Dedifferentiated amniotic fluid mesenchymal stem cell (primary cell): ENCODE results near the gene ANKRD42.
"Not testable (repeated sequence)": the region's sequence is repeated elsewhere in the genome, so short reads cannot be mapped to it uniquely, and the experiment has no call there.

Source experiments
- DNase-seq: peaks from one replicate; pipeline ENCODE4 v3.0.0-alpha.2; 2016; ENCODE audit errors: extremely low spot score

ANKRD42 gene

DNA sequence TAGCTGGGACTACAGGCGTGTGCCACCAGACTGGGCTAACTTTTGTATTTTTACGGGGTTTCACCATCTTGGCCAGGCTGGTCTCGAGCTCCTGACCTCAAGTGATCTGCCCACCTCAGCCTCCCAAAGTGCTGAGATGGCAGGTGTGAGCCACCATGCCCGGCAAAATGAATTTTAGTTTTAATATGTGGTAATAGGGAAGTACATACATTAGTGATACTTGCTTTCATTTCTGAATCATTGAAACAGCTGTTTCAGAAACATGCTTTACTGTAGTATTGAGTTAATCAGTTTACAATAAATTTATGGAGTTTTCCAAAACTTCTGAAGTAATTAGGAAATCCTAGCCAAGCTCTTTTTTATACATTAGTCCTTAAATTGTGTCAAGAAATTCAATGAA, 21.0 kb upstream of the ANKRD42 start:
- DNase-seq = no peak

DNA sequence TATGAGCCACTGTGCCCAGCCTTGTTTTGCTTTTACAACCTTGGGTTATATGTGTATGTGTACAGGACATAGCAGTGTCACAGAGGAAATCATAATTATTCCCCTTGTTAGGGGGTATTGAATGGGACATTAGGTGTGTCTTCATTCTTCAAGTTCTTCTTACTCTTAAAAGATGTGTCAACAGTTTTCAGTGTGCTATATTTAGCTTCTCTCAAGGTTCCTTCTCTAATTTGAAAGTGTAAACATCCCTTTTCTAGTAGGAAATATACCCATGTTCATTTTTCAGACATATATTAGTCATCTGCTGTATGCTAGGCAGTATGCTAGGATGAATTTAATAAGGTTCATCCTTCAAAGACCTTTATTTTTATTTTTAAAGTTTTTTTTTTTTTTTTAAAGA, 19.5 kb upstream of the ANKRD42 start:
- DNase-seq = no peak

DNA sequence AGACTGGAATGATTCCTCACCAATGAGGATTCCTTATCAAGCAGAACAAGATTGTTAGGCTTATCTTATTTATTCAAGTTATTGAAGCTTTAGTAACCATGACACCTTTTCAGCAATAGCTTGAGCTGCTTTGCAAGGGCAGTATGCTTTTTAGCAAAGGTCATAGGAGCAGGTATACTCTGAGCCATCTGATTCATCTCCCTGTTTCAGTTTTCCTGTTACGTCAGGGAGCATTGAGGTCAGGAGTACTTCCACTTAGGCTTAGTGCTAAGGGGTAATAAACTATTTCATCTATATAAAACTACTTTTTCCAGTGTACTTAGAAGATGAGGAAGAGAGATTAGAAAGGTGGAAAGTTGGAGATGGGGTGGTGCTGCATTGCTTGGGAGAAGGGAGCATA, 17.7 kb upstream of the ANKRD42 start:
- no peak for DNase-seq

DNA sequence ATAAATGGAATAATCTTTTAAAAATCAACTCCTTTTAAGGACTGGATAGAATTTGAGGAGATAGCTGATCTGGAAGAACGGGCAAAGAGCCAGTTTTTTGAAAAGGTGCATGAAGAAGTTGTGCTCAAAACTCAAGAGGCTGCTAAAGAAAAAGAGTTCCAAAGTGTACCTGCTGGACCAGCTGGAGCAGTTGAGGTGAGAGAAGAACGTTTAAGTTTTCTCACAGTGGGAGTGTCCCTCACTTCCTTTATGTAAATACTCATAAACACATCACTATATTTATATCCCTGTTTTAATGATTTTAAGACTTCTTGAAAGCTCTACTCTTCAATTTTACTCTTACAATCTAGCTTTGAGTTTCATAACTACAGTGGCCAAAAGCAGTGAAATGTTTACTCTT, 11.7 kb upstream of the ANKRD42 start:
- no peak for DNase-seq

DNA sequence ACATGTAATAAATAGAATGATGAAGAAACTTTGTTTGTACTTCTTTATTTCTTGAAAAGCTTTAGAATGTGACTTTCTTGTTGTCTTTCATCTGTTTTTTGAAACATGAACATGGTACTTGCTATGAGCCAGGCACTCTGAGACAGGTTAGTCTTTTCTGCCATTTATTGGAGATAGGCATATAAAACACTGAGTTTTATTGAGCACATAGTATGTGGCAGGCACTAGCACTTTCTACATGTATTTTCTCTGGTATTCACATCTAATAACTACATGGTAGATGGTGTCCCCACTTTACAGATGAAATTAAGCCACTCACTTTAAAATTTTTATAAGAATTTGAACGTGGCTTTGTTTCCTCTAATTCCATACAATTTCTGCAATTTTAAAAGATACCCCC, 7.7 kb upstream of the ANKRD42 start:
- no peak for DNase-seq

DNA sequence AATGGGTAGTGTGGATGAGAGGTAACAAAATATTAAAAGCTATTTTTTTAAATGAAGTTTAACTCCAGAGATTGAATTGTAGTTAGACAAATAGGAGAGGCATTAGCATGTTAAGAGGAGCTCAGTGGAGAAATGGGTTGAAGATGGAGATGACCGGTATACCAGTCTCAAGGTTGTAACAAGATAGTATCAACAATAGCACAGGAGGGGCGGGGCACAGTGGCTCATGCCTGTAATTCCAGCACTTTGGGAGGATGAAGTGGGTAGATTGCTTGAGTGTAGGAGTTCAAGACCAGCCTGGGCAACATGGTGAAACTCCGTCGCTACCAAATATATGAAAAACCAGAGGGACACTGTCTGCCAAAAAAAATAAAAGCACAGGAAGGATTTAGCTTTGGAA, 6.0 kb upstream of the ANKRD42 start:
- DNase-seq = no peak

DNA sequence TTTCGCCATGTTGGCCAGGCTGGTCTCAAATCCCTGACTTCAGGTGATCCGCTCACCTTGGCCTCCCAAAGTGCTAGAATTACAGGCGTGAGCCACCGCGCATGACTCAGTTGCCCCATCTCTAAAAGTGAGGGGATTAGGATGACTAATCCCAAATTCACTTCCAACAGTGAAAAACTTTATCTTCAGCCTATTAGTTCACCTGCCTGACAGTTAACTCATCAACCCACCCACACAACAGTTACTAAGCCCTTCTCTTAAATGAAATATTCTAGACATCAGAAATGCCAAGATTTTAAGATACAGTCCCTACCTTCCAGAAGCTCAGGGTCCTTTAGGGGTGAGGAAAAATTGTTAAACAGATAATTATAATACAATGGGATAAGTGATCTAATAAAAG, 2.0 kb upstream of the ANKRD42 start:
- DNase-seq = no peak

DNA sequence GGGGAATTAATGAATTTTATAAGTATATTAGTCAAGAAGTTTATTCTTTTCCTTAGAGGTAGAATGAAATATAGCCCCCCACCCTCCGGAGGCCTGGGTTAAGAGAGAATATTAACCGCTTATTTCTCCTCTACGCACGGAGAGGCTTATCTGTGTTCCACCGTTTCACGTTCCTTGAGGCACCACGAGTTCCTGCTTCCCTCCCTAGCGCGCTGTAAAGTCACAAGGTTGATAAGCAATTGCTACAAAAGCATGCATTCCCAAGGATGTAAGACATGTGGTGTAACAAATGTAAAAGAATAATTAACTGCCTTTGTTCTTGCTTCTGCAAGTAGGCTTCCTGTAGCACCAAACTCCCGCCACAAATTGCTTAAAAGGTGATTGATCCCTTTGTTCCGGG, 1.5 kb upstream of the ANKRD42 start:
- DNase-seq = no peak

DNA sequence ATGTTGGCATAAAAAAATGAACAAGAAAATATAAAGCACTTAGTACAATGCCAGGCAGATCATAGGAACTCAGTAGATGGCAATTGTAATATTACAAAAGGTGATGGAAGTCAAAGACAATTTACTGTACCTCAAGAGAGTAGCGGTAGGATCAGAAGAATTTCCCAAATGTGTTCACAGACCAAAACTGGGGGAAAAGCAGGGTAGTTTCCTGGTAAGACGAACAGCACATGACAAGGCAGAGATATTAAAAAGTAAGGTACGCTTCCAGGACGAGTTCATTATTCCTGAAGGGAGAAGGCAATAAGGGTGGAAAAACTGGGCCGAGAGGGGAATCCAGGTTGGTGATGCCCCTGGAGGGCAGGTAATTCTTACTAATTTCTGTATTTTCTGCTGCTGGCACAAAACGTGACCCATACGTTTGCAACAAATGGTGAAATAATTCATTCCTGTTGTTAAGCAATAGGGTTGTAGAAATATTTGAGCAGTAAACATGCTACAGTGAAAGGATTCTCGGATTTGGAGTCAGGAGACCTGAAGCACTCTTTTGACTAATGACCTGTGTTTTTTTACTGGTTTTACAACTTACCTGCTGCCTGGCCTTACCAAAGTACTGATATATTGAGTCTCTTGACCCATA, 786 bp upstream of the ANKRD42 start:
- no peak for DNase-seq

DNA sequence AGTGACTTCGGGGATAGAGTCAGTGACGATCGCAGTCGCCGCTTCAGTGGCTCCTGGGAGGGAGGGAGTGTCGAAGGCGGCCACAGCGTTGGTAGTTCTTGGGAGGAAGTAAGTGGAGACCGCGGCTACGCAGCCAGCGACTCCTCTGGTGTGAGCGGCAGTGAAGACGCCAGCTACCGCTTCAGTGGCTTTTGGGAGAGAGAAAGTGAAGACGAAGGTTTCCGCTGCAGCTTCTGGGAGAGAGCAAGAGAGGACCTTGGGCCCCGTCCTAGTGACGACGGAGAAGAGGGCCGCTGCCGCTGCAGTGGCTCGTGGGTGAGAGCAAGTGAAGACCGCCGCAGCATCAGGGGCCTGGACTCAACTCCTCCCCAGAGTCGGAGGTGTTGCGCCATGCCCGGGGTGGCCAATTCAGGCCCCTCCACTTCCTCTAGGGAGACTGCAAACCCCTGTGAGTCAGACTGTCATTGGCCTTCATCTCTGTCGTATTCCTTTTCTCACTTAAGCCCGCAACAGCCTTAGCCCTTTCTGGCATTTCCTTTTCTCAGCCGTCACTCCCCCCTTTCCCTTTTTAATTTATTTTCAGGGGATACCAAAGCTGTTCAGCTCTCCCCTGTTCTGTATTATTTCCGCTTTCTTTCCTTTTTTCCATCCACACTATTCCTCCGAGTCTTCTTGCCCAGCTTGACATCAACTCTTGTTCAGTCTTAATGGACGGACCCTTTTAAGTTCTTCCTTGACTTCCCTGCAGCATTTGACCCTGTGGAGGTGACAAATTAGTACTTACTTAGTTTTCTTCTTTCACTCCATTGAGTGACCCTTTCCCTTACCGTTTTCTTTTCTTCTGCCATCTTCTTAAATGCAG, 1.0 kb downstream of the ANKRD42 start:
- peak; percentile 64 for DNase-seq

DNA sequence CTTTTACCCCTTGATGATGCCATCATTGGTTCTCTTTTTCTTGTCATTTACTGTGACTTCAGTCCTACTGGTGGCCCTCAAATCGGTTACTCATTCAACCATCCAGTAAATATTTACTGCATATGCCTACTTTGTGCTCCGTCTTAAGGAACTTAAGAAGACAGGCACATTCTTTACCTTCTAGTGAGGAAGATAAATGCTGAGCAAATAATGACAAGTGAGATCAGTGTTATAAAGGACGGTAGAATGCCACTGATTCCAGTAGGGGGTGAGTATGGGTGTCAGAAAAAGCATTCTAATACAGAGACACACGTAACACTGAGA, 1.6 kb downstream of the ANKRD42 start:
- DNase-seq = no peak

DNA sequence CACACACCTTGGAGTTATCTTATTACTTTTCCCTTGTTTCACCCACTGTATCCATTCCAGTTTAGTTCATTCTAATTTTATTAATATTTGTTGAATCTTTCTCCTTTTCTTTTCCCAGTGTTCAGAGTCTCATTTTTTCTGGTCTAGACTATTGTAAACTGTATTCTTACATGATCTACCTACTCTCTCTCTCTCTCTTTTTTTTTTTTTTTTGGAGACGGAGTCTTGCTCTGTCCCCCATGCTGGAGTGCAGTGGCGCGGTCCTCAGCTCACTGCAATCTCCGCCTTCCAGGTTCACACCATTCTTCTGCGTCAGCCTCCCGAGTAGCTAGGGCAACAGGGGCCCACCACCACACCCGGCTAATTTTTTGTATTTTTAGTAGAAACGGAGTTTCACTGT, 2.1 kb downstream of the ANKRD42 start:
- DNase-seq = no peak

DNA sequence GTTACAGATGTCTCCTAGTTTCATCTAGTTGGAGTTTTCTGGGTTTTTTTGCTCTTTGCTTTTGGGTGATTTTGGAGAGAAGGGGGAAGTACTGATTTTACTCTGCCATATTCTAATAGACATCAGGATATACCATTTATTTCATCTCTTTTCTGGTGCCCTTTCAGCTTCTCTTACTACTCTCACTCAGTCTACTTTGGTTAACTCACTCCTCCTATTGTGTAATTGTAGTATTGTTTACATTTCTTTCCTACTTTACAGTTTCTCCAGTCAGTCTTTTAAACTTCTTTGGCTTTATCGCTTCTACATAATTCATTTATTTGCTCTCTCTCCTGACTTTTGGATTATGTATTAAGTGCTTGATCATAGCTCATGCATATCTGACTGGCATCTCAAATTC, 6.5 kb downstream of the ANKRD42 start:
- DNase-seq = no peak

DNA sequence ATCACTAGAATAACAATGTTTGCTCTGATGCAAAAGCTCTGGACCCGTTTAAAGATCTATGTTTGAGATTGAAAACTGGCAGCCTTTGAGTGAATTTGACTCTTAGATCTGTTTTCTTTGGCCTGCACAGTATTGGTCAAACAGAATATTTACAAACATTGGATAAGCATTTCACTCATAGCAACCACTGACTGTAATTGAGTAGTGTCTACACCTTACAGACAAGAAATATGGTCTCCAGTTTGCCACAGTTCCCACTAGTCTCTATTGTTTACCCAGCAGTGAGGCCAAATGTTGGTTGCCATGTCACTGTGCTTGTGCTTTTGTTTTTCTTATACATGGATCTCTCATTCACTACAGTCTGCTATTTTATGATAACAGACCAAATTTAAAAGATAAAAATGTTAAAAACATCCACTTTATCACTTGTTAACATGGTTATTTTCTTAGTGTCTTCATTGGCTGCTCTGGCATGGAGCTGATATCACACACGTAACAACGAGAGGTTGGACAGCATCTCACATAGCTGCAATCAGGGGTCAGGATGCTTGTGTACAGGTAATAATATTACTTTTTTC, 12.2 kb downstream of the ANKRD42 start:
- DNase-seq = no peak

DNA sequence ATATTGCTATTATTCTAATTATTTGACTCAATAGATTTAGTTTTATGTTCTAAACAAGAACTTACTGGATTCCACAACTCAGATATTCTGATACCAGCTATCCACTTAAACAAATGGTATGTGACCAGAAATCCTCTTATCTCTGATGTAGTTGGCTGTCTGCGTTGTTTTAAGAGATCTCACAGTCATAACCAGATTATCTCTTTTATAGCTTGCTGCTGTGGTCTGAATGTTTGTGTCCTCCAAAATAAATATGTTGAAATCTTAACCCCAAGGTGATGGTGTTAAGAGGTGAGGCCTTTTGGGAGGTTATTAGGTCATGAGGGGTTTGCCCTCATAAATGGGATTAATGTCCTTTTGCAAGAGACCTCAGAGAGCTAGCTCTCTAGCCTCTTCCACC, 12.7 kb downstream of the ANKRD42 start:
- no peak for DNase-seq

DNA sequence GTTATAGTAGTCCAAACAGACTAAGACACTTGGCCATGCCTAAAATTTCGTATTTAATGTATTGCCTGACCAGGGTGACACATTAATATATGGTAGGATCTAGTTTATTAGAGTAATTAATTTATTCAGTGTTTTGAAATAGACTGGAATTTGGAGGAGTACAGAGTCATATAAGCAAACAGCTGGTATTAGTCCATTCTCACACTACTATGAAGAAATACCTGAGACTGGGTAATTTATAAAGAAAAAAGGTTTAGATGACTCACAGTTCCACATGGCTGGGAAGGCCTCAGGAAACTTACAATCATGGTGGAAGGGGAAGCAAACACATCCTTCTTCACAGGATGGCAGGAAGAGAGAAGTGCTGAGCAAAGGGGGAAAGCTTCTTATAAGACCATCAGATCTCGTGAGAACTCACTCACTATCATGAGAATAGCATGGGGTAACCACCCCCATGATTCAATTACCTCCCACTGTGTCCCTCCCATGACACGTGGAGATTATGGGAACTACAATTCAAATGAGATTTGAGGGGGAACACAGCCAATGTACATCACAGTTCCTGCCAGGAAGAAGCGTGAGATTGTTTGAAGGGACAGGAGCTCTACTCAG, 13.4 kb downstream of the ANKRD42 start:
- DNase-seq = not testable (repeated sequence)

DNA sequence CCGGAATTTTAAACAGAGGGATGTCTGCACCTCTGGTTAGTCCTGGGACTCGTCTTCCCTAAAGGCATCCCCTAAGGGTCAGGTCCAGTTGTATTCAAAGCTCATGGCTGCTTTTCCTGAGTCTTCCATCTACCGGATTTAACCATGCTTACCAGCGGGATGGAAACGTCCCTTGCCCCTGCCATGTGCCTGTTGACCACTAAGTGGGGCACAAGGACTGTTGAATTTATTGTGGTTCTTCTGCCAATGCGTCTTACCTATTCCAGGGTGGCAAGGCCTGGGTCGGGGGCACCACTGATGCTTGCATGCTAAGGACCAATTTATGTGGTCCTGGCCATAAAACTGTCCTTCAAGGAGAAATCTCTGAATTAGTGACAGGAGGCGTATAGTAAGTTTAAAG, 25.6 kb downstream of the ANKRD42 start:
- DNase-seq = no peak

DNA sequence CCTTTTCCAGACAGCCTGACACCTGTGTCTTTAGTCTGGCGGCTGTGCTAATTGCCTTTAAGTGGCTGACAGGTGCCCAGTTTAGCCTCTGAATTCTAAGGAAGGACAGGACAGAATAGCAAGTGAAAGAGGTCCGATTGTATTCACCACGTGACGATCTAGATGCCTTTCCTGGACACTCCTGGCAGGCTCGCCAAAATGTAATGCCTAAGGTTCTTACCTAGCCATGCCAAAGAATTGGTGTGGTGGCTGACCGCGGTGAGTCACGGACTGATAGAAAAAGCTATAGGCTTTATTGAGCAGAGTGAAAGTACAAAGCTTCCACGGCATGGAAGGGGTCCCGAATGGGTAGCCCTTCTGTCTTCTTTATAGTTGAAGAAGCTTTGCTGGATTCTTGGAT, 26.7 kb downstream of the ANKRD42 start:
- no peak for DNase-seq

DNA sequence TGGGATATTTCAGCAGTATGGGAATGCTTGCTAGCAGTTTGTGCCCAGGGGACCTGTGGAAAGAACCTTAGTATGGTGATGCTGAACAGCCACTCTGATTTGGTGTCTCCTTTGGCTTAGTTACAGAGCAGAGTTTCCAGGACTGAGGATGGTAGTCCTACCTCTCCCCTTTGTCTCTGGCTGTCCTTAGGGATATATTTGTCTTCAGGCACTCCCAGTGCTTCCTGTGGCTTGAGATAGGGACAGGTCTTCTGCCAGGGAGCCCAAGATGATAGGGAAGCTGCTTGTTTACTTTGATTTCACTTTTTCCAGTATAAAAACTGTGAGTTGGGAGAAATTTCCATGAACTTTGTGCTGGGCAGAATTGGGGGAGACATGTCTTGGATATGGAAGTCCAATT, 28.2 kb downstream of the ANKRD42 start:
- no peak for DNase-seq

DNA sequence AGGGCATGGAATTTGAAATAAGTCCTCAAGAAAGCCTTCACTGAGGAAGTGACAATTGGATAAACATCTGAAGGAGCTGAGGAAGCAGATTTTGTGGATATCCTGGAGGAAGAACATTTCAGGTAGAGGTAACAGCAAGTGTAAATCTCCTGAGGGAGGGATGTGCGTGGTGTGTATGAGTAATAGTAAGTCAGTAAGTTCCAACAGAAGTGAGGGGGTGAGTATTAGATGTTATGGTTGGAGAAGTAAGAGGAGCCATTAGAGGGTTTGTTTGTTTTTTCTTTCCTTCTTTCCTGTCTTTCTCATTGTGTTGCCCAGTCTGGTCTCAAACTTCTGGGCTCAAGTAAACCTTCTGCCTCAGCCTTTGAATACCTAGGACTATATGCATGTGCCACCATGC, 29.0 kb downstream of the ANKRD42 start:
- DNase-seq = no peak

DNA sequence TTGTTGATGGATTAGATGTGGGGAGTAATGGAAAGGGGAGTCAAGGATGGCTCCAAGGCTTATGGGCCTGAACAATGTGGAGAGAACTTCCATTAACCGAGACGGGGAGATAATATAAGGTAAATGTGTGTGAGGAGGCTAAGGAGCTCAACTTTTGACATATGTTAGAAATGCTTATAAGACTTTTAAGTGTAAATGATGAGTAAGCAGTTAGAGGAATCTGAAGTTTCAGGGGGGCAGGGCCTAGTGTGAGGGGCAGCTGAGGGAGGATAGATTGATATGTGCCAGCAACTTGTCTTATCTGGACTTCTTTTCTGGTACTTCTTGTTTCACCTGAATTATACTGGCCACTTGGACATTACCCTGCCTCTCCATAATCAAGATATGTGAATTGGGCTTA, 29.9 kb downstream of the ANKRD42 start:
- no peak for DNase-seq

DNA sequence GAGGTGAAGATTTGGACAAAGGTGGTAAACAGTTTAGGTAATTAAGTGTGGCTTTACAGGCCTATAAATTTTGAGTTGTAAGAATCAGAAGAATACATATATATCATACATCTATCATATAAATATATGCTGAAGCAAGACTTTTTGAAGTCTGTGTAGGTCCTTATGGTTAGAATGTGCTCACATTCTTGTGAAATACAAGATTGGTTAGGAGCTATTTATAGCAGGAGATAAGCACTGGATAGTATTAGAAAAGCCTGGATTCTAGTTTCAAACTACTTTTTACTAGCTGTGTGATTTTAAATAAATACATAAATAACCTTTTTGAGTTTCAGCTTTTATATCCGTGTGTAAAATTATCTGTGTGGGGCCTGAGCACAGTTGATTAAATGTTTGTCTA, 42.3 kb downstream of the ANKRD42 start:
- DNase-seq = peak; percentile 21

DNA sequence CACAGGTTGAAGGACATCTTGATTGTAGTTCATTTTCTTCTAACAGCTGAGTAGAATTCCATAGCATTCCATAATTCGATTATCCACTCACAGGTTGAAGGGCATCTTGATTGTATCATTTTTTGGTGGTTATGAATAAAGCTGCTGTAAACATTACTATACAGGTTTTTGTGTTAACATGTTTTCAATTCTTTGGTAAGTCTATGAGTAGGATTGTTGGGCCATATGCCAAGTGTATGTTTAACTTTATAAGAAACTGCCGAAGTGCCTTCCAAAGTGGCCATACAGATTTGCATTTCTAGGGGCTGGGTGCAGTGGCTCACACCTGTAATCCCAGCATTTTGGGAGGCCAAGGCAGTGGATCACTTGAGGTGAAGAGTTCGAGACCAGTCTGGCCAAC, 44.6 kb downstream of the ANKRD42 start:
- no peak for DNase-seq
